Measurements from ENCODE around the gene AKAP13.

Gene AKAP13

GRCh38 chr15:85752491-85752961 lies 372.1 kb downstream of the AKAP13 start:
- DNase-seq (ENCODE audit: low read depth in 2 of 2, low spot score in 1 of 2), result no peak

- DNase-seq (ENCODE audit: low read depth in 2 of 2, low spot score in 1 of 2), result no peak
Measured at GRCh38 chr15:85753261-85753660, 372.9 kb downstream of the AKAP13 start.

- no peak for DNase-seq (ENCODE audit: low read depth in 2 of 2, low spot score in 1 of 2)
Measured at GRCh38 chr15:85753791-85754452, 373.5 kb downstream of the AKAP13 start.

- no peak for DNase-seq (ENCODE audit: low read depth in 2 of 2, low spot score in 1 of 2)
Measured at GRCh38 chr15:85754989-85755388, 374.6 kb downstream of the AKAP13 start.

GRCh38 chr15:85755471-85755870 lies 375.1 kb downstream of the AKAP13 start:
- no peak for DNase-seq (ENCODE audit: low read depth in 2 of 2, low spot score in 1 of 2)

GRCh38 chr15:85755942-85756341 lies 375.5 kb downstream of the AKAP13 start:
- no peak for DNase-seq (ENCODE audit: low read depth in 2 of 2, low spot score in 1 of 2)

GRCh38 chr15:85756411-85757072 lies 376.1 kb downstream of the AKAP13 start:
- DNase-seq (ENCODE audit: low read depth in 2 of 2, low spot score in 1 of 2), result no peak

GRCh38 chr15:85757073-85757938 lies 376.9 kb downstream of the AKAP13 start:
- no peak for DNase-seq (ENCODE audit: low read depth in 2 of 2, low spot score in 1 of 2)

- DNase-seq (ENCODE audit: low read depth in 2 of 2, low spot score in 1 of 2), result no peak
Measured at GRCh38 chr15:85757939-85758654, 377.7 kb downstream of the AKAP13 start.

- no peak for DNase-seq (ENCODE audit: low read depth in 2 of 2, low spot score in 1 of 2)
Measured at GRCh38 chr15:85758655-85758978, 378.2 kb downstream of the AKAP13 start.

- DNase-seq (ENCODE audit: low read depth in 2 of 2, low spot score in 1 of 2), result no peak
Measured at GRCh38 chr15:85759376-85759775, 379.0 kb downstream of the AKAP13 start.

- DNase-seq (ENCODE audit: low read depth in 2 of 2, low spot score in 1 of 2), result no peak
Measured at GRCh38 chr15:85760049-85760448, 379.6 kb downstream of the AKAP13 start.

GRCh38 chr15:85760531-85761371 lies 380.3 kb downstream of the AKAP13 start:
- DNase-seq (ENCODE audit: low read depth in 2 of 2, low spot score in 1 of 2), result no peak

GRCh38 chr15:85761635-85762034 lies 381.2 kb downstream of the AKAP13 start:
- DNase-seq (ENCODE audit: low read depth in 2 of 2, low spot score in 1 of 2), result no peak

- no peak for DNase-seq (ENCODE audit: low read depth in 2 of 2, low spot score in 1 of 2)
Measured at GRCh38 chr15:85762039-85762755, 381.8 kb downstream of the AKAP13 start.

- DNase-seq (ENCODE audit: low read depth in 2 of 2, low spot score in 1 of 2), result no peak
Measured at GRCh38 chr15:85762756-85763127, 382.3 kb downstream of the AKAP13 start.

GRCh38 chr15:85763157-85763556 lies 382.8 kb downstream of the AKAP13 start:
- no peak for DNase-seq (ENCODE audit: low read depth in 2 of 2, low spot score in 1 of 2)

GRCh38 chr15:85763673-85764633 lies 383.6 kb downstream of the AKAP13 start:
- no peak for DNase-seq (ENCODE audit: low read depth in 2 of 2, low spot score in 1 of 2)

All from stimulated activated CD8-positive, alpha-beta memory T cell treated with anti-CD3 and anti-CD28 coated beads, Interleukin-4, amount 100 ng/mL, for 4 hours (primary cell).